K562 (cell line): ENCODE data around the gene CYB561A3. TPM values are rescaled to one million over a fixed set of nuclear protein-coding genes. Genes with fewer than 3 reads are reported as not detected.
A peak's percentile ranks its signal among the peaks of the same experiment; 100 is the strongest.

ENCODE experiments used
- ATAC-seq: fragments of 200-7000 bp; cut with Tn5 transposase; 3 replicates; pipeline ENCODE4 v1.9.1; 2020; ENCODE audit warnings: moderate library complexity
- BruUV-seq: library from RNA; stranded (reverse); fragments of 400-500 nt; replicated peaks from 2 replicates; lab custom pipeline; 2021; lab: Mats Ljungman, UMichigan
- CTCF ChIA-PET: fragments of 300-600 bp; formaldehyde crosslinking; extraction: SDS; loops from one replicate; lab custom pipeline; 2021; ENCODE audit warnings: low intra/inter-chr PET ratio; lab: Yijun Ruan, JAX
- POLR2A ChIA-PET: fragments of 300-600, 350-650 bp; sonication (Branson Sonifier 250); formaldehyde crosslinking; extraction: SDS; loops from one replicate; lab custom pipeline; 2021; ENCODE audit warnings: antibody characterized with exemption, inconsistent platforms; lab: Yijun Ruan, JAX
- DNase-seq, 4 experiments: peaks; one replicate each; pipeline versions ENCODE4 v3.0.0 to v3.0.0-alpha.2; 2011 to 2018; ENCODE audit warnings: low spot score in 3 of 4, mixed read lengths in 3 of 4; ENCODE audit errors: extremely low read depth in 1 of 4
- FAIRE-seq: peaks from 2 replicates; lab custom pipeline; 2011; peaks lifted over from hg19 to GRCh38; lab: Jason Lieb, UNC
- H2AFZ ChIP-seq: 2 replicates; pipeline ENCODE4 v1.6.0; 2011; ENCODE audit warnings: low read depth, low read length, control low read depth, inconsistent platforms
- H3K27ac ChIP-seq: fragments of 200-600 bp; 3 replicates; pipeline ENCODE4 v1.8.0; 2011; ENCODE audit warnings: low read depth, mild to moderate bottlenecking, control low read depth, inconsistent platforms, low read length, moderate library complexity, mixed read lengths; ENCODE audit errors: extremely low read depth
- H3K27me3 ChIP-seq, 2 experiments: fragments of 300-600 bp in 1 of 2; 2 replicates in 1 of 2; 3 replicates in 1 of 2; pipeline versions ENCODE4 v1.6.0 to v1.8.0; 2011; ENCODE audit warnings: inconsistent platforms in 2 of 2, low read length in 2 of 2, mild to moderate bottlenecking in 1 of 2, mixed read lengths in 1 of 2, moderate library complexity in 1 of 2; ENCODE audit not compliant: control insufficient read depth in 2 of 2, insufficient read depth in 2 of 2
- H3K36me3 ChIP-seq: fragments of 300-600 bp; 3 replicates; pipeline ENCODE4 v1.8.0; 2011; ENCODE audit warnings: mild to moderate bottlenecking, low read length, inconsistent platforms; ENCODE audit not compliant: control insufficient read depth, insufficient read depth
- H3K4me1 ChIP-seq, 2 experiments: fragments of 200-600 bp in 1 of 2; replicated peaks in 1 of 2; 2 replicates in 1 of 2; 3 replicates in 1 of 2; pipeline versions ENCODE4 v1.5.1 to v1.8.0; 2011; ENCODE audit warnings: inconsistent platforms in 2 of 2, low read length in 2 of 2, mild to moderate bottlenecking in 1 of 2, mixed read lengths in 1 of 2, moderate library complexity in 1 of 2; ENCODE audit not compliant: control insufficient read depth in 2 of 2, insufficient read depth in 2 of 2
- H3K4me2 ChIP-seq: 2 replicates; pipeline ENCODE4 v1.6.1; 2011; ENCODE audit warnings: low read length, control low read depth, inconsistent platforms, mixed read lengths; ENCODE audit not compliant: insufficient read depth
- H3K4me3 ChIP-seq: fragments of 200-600 bp; sonication (generic), shearing (Covaris generic); 2 replicates; pipeline ENCODE4 v1.5.1; 2016; ENCODE audit warnings: control low read depth, inconsistent platforms
- H3K79me2 ChIP-seq: fragments of 200-600 bp; 3 replicates; pipeline ENCODE4 v1.8.0; 2011; ENCODE audit warnings: low read length, inconsistent platforms; ENCODE audit not compliant: control insufficient read depth, insufficient read depth
- H3K9ac ChIP-seq, 2 experiments: 2 replicates each; pipeline versions ENCODE4 v1.6.0 to v1.6.1; 2011; ENCODE audit warnings: low read depth in 2 of 2, low read length in 2 of 2, control low read depth in 1 of 2, inconsistent platforms in 1 of 2, mild to moderate bottlenecking in 1 of 2, mixed read lengths in 1 of 2; ENCODE audit not compliant: insufficient read depth in 1 of 2
- H3K9me1 ChIP-seq: one replicate; pipeline ENCODE4 v1.6.0; 2011; ENCODE audit warnings: inconsistent platforms, mild to moderate bottlenecking, low read length, moderate library complexity; ENCODE audit not compliant: control insufficient read depth, insufficient read depth
- H3K9me3 ChIP-seq: replicated peaks from 2 replicates; pipeline ENCODE4 v1.5.1; 2011; ENCODE audit warnings: low read depth, low read length, inconsistent platforms; ENCODE audit not compliant: control insufficient read depth, insufficient read depth
- H4K20me1 ChIP-seq: replicated peaks from 2 replicates; pipeline ENCODE4 v1.6.1; 2011; ENCODE audit warnings: low read length, inconsistent platforms, mixed read lengths; ENCODE audit not compliant: control insufficient read depth, insufficient read depth
- ATF1 ChIP-seq, 2 experiments: fragments of 450-650 bp in 1 of 2; IDR thresholded peaks; 2 replicates each; pipeline ENCODE4 v1.6.1; 2016; ENCODE audit warnings: missing compliant biosample characterization in 1 of 2, missing genetic modification characterization in 1 of 2
- DACH1 ChIP-seq: fragments of 450-650 bp; IDR thresholded peaks from 2 replicates; pipeline ENCODE4 v1.6.1; 2018; ENCODE audit not compliant: partially characterized antibody
- GABPA ChIP-seq: fragments of 200-800 bp; sonication (Bioruptor generic); conservative IDR thresholded peaks from 2 replicates; pipeline ENCODE4 v1.6.1; 2016; ENCODE audit warnings: low read depth, missing genetic modification characterization, missing compliant biosample characterization
- ILK ChIP-seq: fragments of 450-650 bp; IDR thresholded peaks from 2 replicates; pipeline ENCODE4 v1.6.1; 2016; ENCODE audit warnings: missing genetic modification characterization, low read depth, mild to moderate bottlenecking, missing compliant biosample characterization, moderate library complexity, borderline replicate concordance
- L3MBTL2 ChIP-seq: fragments of 450-650 bp; IDR thresholded peaks from 2 replicates; pipeline ENCODE4 v1.6.1; 2016; ENCODE audit warnings: mild to moderate bottlenecking, moderate library complexity
- MEF2D ChIP-seq: conservative IDR thresholded peaks from 2 replicates; pipeline ENCODE4 v1.6.1; 2016; ENCODE audit warnings: low read depth, missing genetic modification characterization, missing compliant biosample characterization
- NFATC3 ChIP-seq: fragments of 450-650 bp; IDR thresholded peaks from 2 replicates; pipeline ENCODE4 v1.6.1; 2017; ENCODE audit warnings: mild to moderate bottlenecking
- PHB ChIP-seq: fragments of 250-450 bp; sonication (Bioruptor Pico); IDR thresholded peaks from 2 replicates; pipeline ENCODE4 v1.5.0; 2021
- POLR2G ChIP-seq: fragments of 200-400 bp; formaldehyde crosslinking; IDR thresholded peaks from 2 replicates; pipeline ENCODE4 v1.6.1; 2017; ENCODE audit warnings: low read depth, mild to moderate bottlenecking, antibody characterized with exemption, low read length, moderate library complexity
- PPARD ChIP-seq: fragments of 250-450 bp; sonication (Bioruptor Pico); IDR thresholded peaks from 2 replicates; pipeline ENCODE4 v1.8.0; 2022; ENCODE audit warnings: inconsistent platforms, mild to moderate bottlenecking, moderate library complexity
- SMARCB1 ChIP-seq: IDR thresholded peaks from 2 replicates; pipeline ENCODE4 v1.6.1; 2011; ENCODE audit warnings: improper control_type of control experiment, low read depth; ENCODE audit not compliant: insufficient read length
- ZKSCAN3 ChIP-seq: fragments of 250-450 bp; sonication (Bioruptor Pico); IDR thresholded peaks from 2 replicates; pipeline ENCODE4 v1.4.0; 2020
- ZNF24 ChIP-seq: fragments of 450-650 bp; IDR thresholded peaks from 2 replicates; pipeline ENCODE4 v1.6.1; 2016
- WGBS: fragments of 100-300 bp; shearing (Covaris generic); methylation state at CpG from one replicate; pipeline ENCODE4 v1.1.6; 2016; ENCODE audit warnings: low coverage, mixed read lengths; ENCODE audit not compliant: insufficient coverage; ENCODE audit errors: missing lambda C conversion rate; 5-methylcytosine and 5-hydroxymethylcytosine counted together
- in situ Hi-C: fragments of 300-500 bp; cut with MboI; formaldehyde crosslinking; loops from 4 replicates; pipeline ENCODE4 v1.15.0; 2018; ENCODE audit warnings: inconsistent platforms, mixed read lengths
- intact Hi-C: fragments of 100-400 bp; cut with micrococcal nuclease; formaldehyde crosslinking; loops from 2 replicates; pipeline ENCODE4 v1.14.2; 2022
- polyA plus RNA-seq, 8 experiments: library from polyadenylated mRNA; depleted of rRNA in 4 of 8; stranded (reverse) in 5 of 8; unstranded in 3 of 8; fragments of >200 nt; fragmentation: Nextera tagmentation in 2 of 8; fragmentation: Illumina TruSeq in 1 of 8; extraction: Ambion mirVana in 2 of 8; extraction: Trizol in 1 of 8; gene quantifications; 2 replicates each; pipeline versions ENCODE4 v1.2.1 to v1.2.3, GENCODE V29; 2011 to 2014; ENCODE audit warnings: inconsistent platforms in 1 of 8, missing spikeins in 1 of 8
- total RNA-seq, 7 experiments: library from RNA; depleted of rRNA in 6 of 7; stranded (reverse); fragments of >200 nt in 6 of 7; fragmentation: Illumina TruSeq in 2 of 7; extraction: Trizol in 2 of 7; gene quantifications; 2 replicates each; pipeline versions ENCODE4 v1.2.1 to v1.2.3, GENCODE V29; 2011 to 2021; ENCODE audit warnings: low replicate concordance in 1 of 7

The CYB561A3 gene
- total and polyA plus RNA-seq, 9 of the 15 experiments (the other 6 are each of a cell fraction or from before 2014, with no cell fraction given) = 29.2 to 78.9 (median 37.9) TPM

DNA sequence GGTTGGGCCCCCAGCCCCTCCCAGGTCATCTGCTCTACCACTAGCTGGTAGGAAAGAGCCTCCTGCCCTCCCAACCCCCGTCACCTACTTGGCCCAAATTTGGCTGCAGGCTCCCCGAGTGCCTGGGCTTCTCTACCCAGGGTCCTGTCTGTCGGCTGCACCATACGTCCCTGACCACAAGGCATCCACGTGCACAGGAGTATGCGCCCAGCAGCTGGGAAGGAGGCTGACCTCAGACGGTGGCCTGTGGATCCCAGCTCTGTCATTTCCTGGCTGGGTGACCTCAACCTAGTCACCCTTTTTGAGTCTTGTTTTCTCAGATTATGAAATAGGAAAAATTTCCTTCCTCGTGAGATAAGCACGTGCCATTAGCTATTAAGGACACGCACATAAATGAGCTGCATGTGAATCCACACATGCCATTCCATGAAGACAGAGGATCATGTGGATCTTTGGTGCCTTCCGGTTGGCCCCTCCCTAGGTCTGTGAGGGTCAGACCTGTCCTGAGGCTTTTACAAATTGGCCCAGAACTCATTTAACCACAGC lies 13.7 kb downstream of the CYB561A3 start (continued):
- no peak for TF ChIP-seq ATF1 (CRISPR knock-in tag; IDR thresholded peaks at IDR 0.05)
- 0 out of 2 replicates have a peak, but pooled peaks have one; percentile 20 for TF ChIP-seq ATF1 (tag; IDR thresholded peaks at IDR 0.05)
- peak; percentile 61 for TF ChIP-seq DACH1
- TF ChIP-seq NFATC3 = no peak
- no peak for TF ChIP-seq ZNF24
- TF ChIP-seq MEF2D (tag) = no peak
- TF ChIP-seq PHB (CRISPR knock-in tag) = no peak
- TF ChIP-seq L3MBTL2 = peak; percentile 63
- no peak for TF ChIP-seq ILK
- no peak for TF ChIP-seq PPARD (CRISPR knock-in tag)
- no peak for TF ChIP-seq SMARCB1
- TF ChIP-seq ZKSCAN3 (CRISPR knock-in tag) = no peak

DNA sequence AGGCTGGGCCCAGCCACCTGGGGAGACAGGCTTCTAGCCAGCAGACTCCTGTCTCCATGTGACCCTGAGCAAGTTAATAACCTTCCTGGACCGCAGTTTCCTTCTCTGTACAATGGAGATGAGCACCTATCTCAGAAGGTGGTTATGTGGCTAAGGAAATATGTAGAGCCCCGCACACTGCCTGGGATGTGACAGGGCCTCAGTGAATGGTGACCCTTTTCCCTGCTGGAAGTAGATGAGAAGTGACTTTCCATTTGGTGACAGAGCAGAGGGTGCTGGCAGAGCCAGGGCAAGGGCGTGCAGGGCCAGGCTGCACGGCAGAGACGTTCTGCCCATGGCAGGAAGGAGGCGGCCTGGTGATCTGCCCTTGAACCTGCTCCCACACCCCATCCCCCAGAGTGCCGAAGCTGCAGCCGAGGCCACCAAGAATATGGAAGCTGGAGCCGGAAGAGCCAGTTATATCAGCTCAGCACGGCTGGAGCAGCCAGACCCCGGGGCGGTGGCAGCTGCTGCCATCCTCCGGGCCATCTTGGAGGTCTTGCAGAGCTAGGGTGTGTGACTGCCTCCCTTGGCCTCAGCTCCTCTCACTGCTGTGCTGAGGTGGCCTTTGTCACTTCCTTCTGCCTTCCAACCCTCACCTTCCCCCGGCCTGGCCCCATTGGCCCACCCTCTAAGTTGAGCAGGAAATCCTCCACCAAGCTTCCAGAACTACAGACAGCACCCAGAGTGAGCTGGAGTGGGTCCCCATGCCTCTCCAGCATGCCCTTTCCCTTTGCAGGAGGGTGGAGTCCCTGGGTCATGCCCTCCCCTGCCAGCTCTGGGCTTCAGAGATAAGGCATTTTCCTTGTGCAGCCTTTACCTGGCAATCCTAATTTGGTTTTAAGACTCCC lies 15.5 kb downstream of the CYB561A3 start:
- Histone ChIP-seq H3K9me1 (no peaks in the 10 kb centered on the region), H3K4me1 (peaks cover 46 to 60% of the 10 kb centered on the region in 2 experiments; a peak in 4 of 5 replicates), H3K4me3 (no peak overlapping the region), H4K20me1 (no peaks in the 10 kb centered on the region), H3K9ac (peak overlapping the region in 1 of 2 experiments; percentile 89; a peak in 3 of 4 replicates), H3K27ac (peak overlapping the region; percentile 32; the same call in 2 of the 3 replicates), H3K36me3 (peaks cover 64% of the 10 kb centered on the region; the same call in 2 of the 3 replicates), H2AFZ (no peak overlapping the region), H3K79me2 (no peaks in the 10 kb centered on the region), H3K27me3 (no peaks in the 10 kb centered on the region), H3K9me3 (no peaks in the 10 kb centered on the region), H3K4me2 (no peak overlapping the region)
- peak; percentile 5; the same call in 1 of the 3 replicates for ATAC-seq
- in situ Hi-C loops (no loop called here), intact Hi-C loops (no loop called here)
- 72% methylated on average over 13 of the region's 14 CpGs for whole genome bisulfite sequencing
- BruUV-seq = no TSS peak
- FAIRE-seq = no peak
- CTCF ChIA-PET = no interaction called here
- no peak for DNase-seq
- POLR2A ChIA-PET = interaction anchor here (0.6 to 2.2 kb wide), 4 partner anchors 10 to 24 kb away, joined by 3 to 16 read pairs (median 4); partner anchors contain the start of genes CYB561A3 and TMEM138
- TF ChIP-seq GABPA (no peak), POLR2G (peak; percentile 51)
